SK-N-SH treated with all-trans-retinoic acid at 6 μM for 48 hours (cell line): Measurements from ENCODE around the gene PIGBOS1.

Source experiments
- ATAC-seq: fragments of 200-7000 bp; cut with Tn5 transposase; 3 replicates; pipeline ENCODE4 v1.9.1; 2020; ENCODE audit warnings: mild to moderate bottlenecking, moderate library complexity
- ARNTL ChIP-seq: fragments of 450-650 bp; formaldehyde crosslinking; IDR thresholded peaks from 2 replicates; pipeline ENCODE4 v1.5.0; 2020; ENCODE audit warnings: low read depth, mild to moderate bottlenecking, moderate library complexity, borderline replicate concordance
- BACH2 ChIP-seq: fragments of 250-450 bp; sonication (Bioruptor Pico); IDR thresholded peaks from 2 replicates; pipeline ENCODE4 v1.9.0; 2021; ENCODE audit warnings: mild to moderate bottlenecking, borderline replicate concordance
- CSDC2 ChIP-seq: fragments of 250-450 bp; sonication (Bioruptor Pico); IDR thresholded peaks from 2 replicates; pipeline ENCODE4 v1.5.0; 2020; ENCODE audit warnings: mild to moderate bottlenecking, moderate library complexity
- ESRRG ChIP-seq: fragments of 250-450 bp; sonication (Bioruptor Pico); IDR thresholded peaks from 2 replicates; pipeline ENCODE4 v1.6.1; 2021; ENCODE audit warnings: mild to moderate bottlenecking
- GLIS3 ChIP-seq: fragments of 250-450 bp; sonication (Bioruptor Pico); IDR thresholded peaks from 2 replicates; pipeline ENCODE4 v1.5.0; 2020; ENCODE audit warnings: mild to moderate bottlenecking, moderate library complexity
- ISL1 ChIP-seq: fragments of 250-450 bp; sonication (Bioruptor Pico); IDR thresholded peaks from 2 replicates; pipeline ENCODE4 v2.1.2; 2022; ENCODE audit warnings: mild to moderate bottlenecking, moderate library complexity
- OSR1 ChIP-seq: fragments of 250-450 bp; sonication (Bioruptor Pico); IDR thresholded peaks from 2 replicates; pipeline ENCODE4 v1.8.0; 2022; ENCODE audit warnings: moderate library complexity, mild to moderate bottlenecking, inconsistent platforms
- PPARA ChIP-seq: fragments of 250-450 bp; sonication (Bioruptor Pico); IDR thresholded peaks from 2 replicates; pipeline ENCODE4 v1.5.0; 2020; ENCODE audit warnings: mild to moderate bottlenecking, borderline replicate concordance
- RARB ChIP-seq: fragments of 250-450 bp; sonication (Bioruptor Pico); IDR thresholded peaks from 2 replicates; pipeline ENCODE4 v1.8.0; 2021; ENCODE audit warnings: mild to moderate bottlenecking, moderate library complexity
- SNAI2 ChIP-seq: fragments of 250-450 bp; sonication (Bioruptor Pico); IDR thresholded peaks from 2 replicates; pipeline ENCODE4 v1.5.0; 2020; ENCODE audit warnings: mild to moderate bottlenecking, moderate library complexity
- TCF4 ChIP-seq: fragments of 250-450 bp; sonication (Bioruptor Pico); IDR thresholded peaks from 2 replicates; pipeline ENCODE4 v1.8.0; 2021; ENCODE audit warnings: mild to moderate bottlenecking, moderate library complexity, borderline replicate concordance
- TOX ChIP-seq: fragments of 250-450 bp; sonication (Bioruptor Pico); IDR thresholded peaks from 2 replicates; pipeline ENCODE4 v1.8.0; 2021; ENCODE audit warnings: mild to moderate bottlenecking, moderate library complexity, borderline replicate concordance
- ZC3H10 ChIP-seq: fragments of 250-450 bp; sonication (Bioruptor Pico); IDR thresholded peaks from 2 replicates; pipeline ENCODE4 v1.5.1; 2021; ENCODE audit warnings: mild to moderate bottlenecking, moderate library complexity
- ZFP3 ChIP-seq: fragments of 250-450 bp; sonication (Bioruptor Pico); IDR thresholded peaks from 2 replicates; pipeline ENCODE4 v1.5.0; 2020; ENCODE audit warnings: mild to moderate bottlenecking, moderate library complexity
- ZFP30 ChIP-seq: fragments of 450-650 bp; formaldehyde crosslinking; IDR thresholded peaks from 2 replicates; pipeline ENCODE4 v1.5.0; 2022; ENCODE audit warnings: mild to moderate bottlenecking, moderate library complexity
- ZNF565 ChIP-seq: fragments of 450-650 bp; formaldehyde crosslinking; conservative IDR thresholded peaks from 2 replicates; pipeline ENCODE4 v1.5.0; 2020; ENCODE audit warnings: low read depth, mild to moderate bottlenecking, moderate library complexity
- ZNF70 ChIP-seq: fragments of 450-650 bp; formaldehyde crosslinking; IDR thresholded peaks from 2 replicates; pipeline ENCODE4 v1.5.0; 2020; ENCODE audit warnings: mild to moderate bottlenecking, moderate library complexity
- TF ChIP-seq, protein P1 (sequence below): fragments of 250-450 bp; sonication (Bioruptor Pico); IDR thresholded peaks from 2 replicates; pipeline ENCODE4 v1.5.0; 2020; ENCODE audit warnings: mild to moderate bottlenecking, moderate library complexity
- TF ChIP-seq, protein P2 (sequence below): fragments of 250-450 bp; sonication (Bioruptor Pico); IDR thresholded peaks from 2 replicates; pipeline ENCODE4 v1.5.1; 2020; ENCODE audit warnings: low read depth, mild to moderate bottlenecking, moderate library complexity
- TF ChIP-seq, protein P3 (sequence below): fragments of 250-450 bp; sonication (Bioruptor Pico); IDR thresholded peaks from 2 replicates; pipeline ENCODE4 v1.8.0; 2020; ENCODE audit warnings: mild to moderate bottlenecking, moderate library complexity, borderline replicate concordance

PIGBOS1 gene

DNA sequence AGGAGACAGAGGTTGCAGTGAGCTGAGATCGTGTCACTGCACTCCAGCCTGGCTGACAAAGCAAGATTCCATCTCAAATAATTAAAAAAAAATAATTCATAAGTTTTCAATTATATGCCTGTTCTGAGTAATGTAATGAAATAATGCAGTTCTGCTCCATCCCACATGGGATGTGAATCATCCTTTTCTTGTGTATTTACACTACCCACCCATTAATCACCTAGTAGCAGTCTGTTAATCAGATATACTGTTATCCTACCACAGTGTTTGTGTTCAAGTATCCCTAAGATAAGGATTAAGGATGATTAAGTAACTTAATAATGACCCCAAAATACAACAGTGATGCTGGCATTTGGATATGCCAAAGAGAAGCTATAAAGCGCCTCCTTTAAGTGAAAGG, 38.9 kb upstream of the PIGBOS1 start (continued):
- TF ChIP-seq, protein P1, sequence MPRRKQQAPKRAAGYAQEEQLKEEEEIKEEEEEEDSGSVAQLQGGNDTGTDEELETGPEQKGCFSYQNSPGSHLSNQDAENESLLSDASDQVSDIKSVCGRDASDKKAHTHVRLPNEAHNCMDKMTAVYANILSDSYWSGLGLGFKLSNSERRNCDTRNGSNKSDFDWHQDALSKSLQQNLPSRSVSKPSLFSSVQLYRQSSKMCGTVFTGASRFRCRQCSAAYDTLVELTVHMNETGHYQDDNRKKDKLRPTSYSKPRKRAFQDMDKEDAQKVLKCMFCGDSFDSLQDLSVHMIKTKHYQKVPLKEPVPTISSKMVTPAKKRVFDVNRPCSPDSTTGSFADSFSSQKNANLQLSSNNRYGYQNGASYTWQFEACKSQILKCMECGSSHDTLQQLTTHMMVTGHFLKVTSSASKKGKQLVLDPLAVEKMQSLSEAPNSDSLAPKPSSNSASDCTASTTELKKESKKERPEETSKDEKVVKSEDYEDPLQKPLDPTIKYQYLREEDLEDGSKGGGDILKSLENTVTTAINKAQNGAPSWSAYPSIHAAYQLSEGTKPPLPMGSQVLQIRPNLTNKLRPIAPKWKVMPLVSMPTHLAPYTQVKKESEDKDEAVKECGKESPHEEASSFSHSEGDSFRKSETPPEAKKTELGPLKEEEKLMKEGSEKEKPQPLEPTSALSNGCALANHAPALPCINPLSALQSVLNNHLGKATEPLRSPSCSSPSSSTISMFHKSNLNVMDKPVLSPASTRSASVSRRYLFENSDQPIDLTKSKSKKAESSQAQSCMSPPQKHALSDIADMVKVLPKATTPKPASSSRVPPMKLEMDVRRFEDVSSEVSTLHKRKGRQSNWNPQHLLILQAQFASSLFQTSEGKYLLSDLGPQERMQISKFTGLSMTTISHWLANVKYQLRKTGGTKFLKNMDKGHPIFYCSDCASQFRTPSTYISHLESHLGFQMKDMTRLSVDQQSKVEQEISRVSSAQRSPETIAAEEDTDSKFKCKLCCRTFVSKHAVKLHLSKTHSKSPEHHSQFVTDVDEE (CRISPR knock-in tag): no peak
- TF ChIP-seq OSR1: no peak

DNA sequence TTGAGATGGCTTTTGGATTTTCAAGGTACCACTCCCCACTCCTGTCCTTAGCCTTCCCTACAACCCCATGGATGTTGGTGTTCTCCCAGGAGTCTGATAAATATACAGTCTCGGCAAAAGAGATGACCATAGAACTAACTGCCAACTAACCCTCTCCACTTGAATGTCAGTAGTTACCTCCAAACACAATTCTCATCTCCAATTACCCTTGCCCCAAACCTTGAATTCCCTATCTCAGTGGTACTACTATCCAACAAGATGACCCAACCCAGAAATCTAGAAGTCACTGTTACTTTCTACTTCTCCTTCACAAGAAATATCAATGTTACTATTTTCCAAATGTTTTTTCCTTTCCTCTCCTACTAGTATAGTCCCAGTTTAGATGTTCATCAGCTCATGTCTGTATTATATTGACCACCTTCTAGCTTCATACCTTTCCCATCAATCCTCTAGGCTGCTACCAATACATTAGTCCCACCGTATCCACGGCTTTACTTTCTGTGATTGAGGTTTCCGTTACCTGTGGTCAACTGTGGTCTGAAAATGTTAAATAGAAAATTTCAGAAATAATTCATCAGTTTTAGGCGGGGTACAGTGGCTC, 38.2 kb upstream of the PIGBOS1 start:
- TF ChIP-seq, protein P2, sequence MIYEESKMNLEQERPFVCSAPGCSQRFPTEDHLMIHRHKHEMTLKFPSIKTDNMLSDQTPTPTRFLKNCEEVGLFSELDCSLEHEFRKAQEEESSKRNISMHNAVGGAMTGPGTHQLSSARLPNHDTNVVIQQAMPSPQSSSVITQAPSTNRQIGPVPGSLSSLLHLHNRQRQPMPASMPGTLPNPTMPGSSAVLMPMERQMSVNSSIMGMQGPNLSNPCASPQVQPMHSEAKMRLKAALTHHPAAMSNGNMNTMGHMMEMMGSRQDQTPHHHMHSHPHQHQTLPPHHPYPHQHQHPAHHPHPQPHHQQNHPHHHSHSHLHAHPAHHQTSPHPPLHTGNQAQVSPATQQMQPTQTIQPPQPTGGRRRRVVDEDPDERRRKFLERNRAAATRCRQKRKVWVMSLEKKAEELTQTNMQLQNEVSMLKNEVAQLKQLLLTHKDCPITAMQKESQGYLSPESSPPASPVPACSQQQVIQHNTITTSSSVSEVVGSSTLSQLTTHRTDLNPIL (CRISPR knock-in tag): no peak

DNA sequence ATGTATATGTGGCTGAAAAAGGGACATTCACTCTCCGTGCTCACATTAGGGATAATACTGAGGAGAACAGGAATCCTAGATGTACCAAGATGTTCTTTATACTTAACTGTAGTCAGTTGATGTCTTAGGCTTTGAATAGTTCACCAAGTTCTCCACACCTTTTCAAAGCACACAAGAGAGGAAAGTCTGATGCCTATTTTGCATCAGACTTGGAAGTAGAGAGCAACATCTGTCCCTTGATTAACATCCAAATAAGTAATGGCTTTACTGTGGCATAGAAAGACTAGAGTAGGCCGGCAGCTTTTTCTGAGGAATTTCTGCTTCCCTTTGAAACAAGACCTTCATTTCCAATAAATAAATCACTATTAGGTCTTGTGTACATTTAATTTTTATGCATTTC, 34.1 kb upstream of the PIGBOS1 start:
- ATAC-seq: no peak
- no peak for TF ChIP-seq OSR1
- no peak for TF ChIP-seq ISL1 (CRISPR knock-in tag)
- TF ChIP-seq ZFP30 (CRISPR knock-in tag): no peak
- TF ChIP-seq, protein P3, sequence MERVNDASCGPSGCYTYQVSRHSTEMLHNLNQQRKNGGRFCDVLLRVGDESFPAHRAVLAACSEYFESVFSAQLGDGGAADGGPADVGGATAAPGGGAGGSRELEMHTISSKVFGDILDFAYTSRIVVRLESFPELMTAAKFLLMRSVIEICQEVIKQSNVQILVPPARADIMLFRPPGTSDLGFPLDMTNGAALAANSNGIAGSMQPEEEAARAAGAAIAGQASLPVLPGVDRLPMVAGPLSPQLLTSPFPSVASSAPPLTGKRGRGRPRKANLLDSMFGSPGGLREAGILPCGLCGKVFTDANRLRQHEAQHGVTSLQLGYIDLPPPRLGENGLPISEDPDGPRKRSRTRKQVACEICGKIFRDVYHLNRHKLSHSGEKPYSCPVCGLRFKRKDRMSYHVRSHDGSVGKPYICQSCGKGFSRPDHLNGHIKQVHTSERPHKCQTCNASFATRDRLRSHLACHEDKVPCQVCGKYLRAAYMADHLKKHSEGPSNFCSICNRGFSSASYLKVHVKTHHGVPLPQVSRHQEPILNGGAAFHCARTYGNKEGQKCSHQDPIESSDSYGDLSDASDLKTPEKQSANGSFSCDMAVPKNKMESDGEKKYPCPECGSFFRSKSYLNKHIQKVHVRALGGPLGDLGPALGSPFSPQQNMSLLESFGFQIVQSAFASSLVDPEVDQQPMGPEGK (CRISPR knock-in tag): no peak
- no peak for TF ChIP-seq RARB (CRISPR knock-in tag)
- TF ChIP-seq CSDC2: no peak
- no peak for TF ChIP-seq ZNF565 (CRISPR knock-in tag)
- no peak for TF ChIP-seq ESRRG
- TF ChIP-seq, protein P2 (CRISPR knock-in tag): no peak
- TF ChIP-seq ZNF70 (CRISPR knock-in tag): no peak
- TF ChIP-seq ZFP3: no peak
- TF ChIP-seq ZC3H10 (CRISPR knock-in tag): no peak
- no peak for TF ChIP-seq TOX
- TF ChIP-seq PPARA (CRISPR knock-in tag): no peak
- TF ChIP-seq SNAI2 (CRISPR knock-in tag): no peak
- TF ChIP-seq TCF4 (CRISPR knock-in tag): no peak
- no peak for TF ChIP-seq ARNTL (CRISPR knock-in tag)
- no peak for TF ChIP-seq GLIS3 (CRISPR knock-in tag)
- TF ChIP-seq BACH2 (CRISPR knock-in tag): no peak
- TF ChIP-seq, all 23 proteins: peak for 0

More for the DNA sequence above, 38.2 kb upstream of the PIGBOS1 start:
- no peak for ATAC-seq

DNA sequence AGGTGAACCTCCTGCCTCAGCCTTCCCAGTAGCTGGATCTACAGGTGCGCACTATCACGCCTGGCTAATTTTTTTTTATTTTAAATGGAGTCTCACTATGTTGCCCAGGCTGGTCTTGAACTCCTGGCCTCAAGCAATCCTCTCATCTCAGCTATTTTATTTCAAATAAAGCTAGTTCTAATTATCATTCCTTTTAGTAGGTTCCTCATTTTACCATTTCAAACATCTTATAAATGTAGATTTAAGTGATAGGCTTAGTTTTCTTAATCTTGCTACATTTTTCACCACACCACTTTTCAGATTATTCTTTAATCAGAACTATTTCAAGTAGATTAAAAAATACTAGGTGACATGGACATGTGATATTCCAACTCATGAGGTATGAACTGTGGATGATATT, 30.4 kb upstream of the PIGBOS1 start:
- ATAC-seq: no peak
- TF ChIP-seq ZFP30 (CRISPR knock-in tag): no peak
- TF ChIP-seq, protein P1 (CRISPR knock-in tag): no peak
- TF ChIP-seq SNAI2 (CRISPR knock-in tag): no peak
- TF ChIP-seq, protein P2 (CRISPR knock-in tag): no peak
- TF ChIP-seq ZFP3: no peak
- no peak for TF ChIP-seq GLIS3 (CRISPR knock-in tag)
- TF ChIP-seq, protein P3 (CRISPR knock-in tag): no peak
- TF ChIP-seq ZNF565 (CRISPR knock-in tag): no peak
- TF ChIP-seq ISL1 (CRISPR knock-in tag): no peak
- no peak for TF ChIP-seq OSR1
